K562 (cell line): ENCODE results near the gene TTC33. TPM values are rescaled to one million over a fixed set of nuclear protein-coding genes. Genes with fewer than 3 reads are reported as not detected.

Experiments used
- ATAC-seq: fragments of 200-7000 bp; cut with Tn5 transposase; 3 replicates; pipeline ENCODE4 v1.9.1; 2020; ENCODE audit warnings: moderate library complexity
- BruUV-seq: library from RNA; stranded (reverse); fragments of 400-500 nt; replicated peaks from 2 replicates; lab custom pipeline; 2021; lab: Mats Ljungman, UMichigan
- CTCF ChIA-PET: fragments of 300-600 bp; formaldehyde crosslinking; extraction: SDS; loops from one replicate; lab custom pipeline; 2021; ENCODE audit warnings: low intra/inter-chr PET ratio; lab: Yijun Ruan, JAX
- POLR2A ChIA-PET: fragments of 300-600, 350-650 bp; sonication (Branson Sonifier 250); formaldehyde crosslinking; extraction: SDS; loops from one replicate; lab custom pipeline; 2021; ENCODE audit warnings: antibody characterized with exemption, inconsistent platforms; lab: Yijun Ruan, JAX
- DNase-seq, 4 experiments: peaks; one replicate each; pipeline versions ENCODE4 v3.0.0 to v3.0.0-alpha.2; 2011 to 2018; ENCODE audit warnings: low spot score in 3 of 4, mixed read lengths in 3 of 4; ENCODE audit errors: extremely low read depth in 1 of 4
- FAIRE-seq: peaks from 2 replicates; lab custom pipeline; 2011; peaks lifted over from hg19 to GRCh38; lab: Jason Lieb, UNC
- H2AFZ ChIP-seq: 2 replicates; pipeline ENCODE4 v1.6.0; 2011; ENCODE audit warnings: low read depth, low read length, control low read depth, inconsistent platforms
- H3K27ac ChIP-seq: fragments of 200-600 bp; 3 replicates; pipeline ENCODE4 v1.8.0; 2011; ENCODE audit warnings: low read depth, mild to moderate bottlenecking, control low read depth, inconsistent platforms, low read length, moderate library complexity, mixed read lengths; ENCODE audit errors: extremely low read depth
- H3K27me3 ChIP-seq, 2 experiments: fragments of 300-600 bp in 1 of 2; 2 replicates in 1 of 2; 3 replicates in 1 of 2; pipeline versions ENCODE4 v1.6.0 to v1.8.0; 2011; ENCODE audit warnings: inconsistent platforms in 2 of 2, low read length in 2 of 2, mild to moderate bottlenecking in 1 of 2, mixed read lengths in 1 of 2, moderate library complexity in 1 of 2; ENCODE audit not compliant: control insufficient read depth in 2 of 2, insufficient read depth in 2 of 2
- H3K36me3 ChIP-seq: fragments of 300-600 bp; 3 replicates; pipeline ENCODE4 v1.8.0; 2011; ENCODE audit warnings: mild to moderate bottlenecking, low read length, inconsistent platforms; ENCODE audit not compliant: control insufficient read depth, insufficient read depth
- H3K4me1 ChIP-seq, 2 experiments: fragments of 200-600 bp in 1 of 2; replicated peaks in 1 of 2; 2 replicates in 1 of 2; 3 replicates in 1 of 2; pipeline versions ENCODE4 v1.5.1 to v1.8.0; 2011; ENCODE audit warnings: inconsistent platforms in 2 of 2, low read length in 2 of 2, mild to moderate bottlenecking in 1 of 2, mixed read lengths in 1 of 2, moderate library complexity in 1 of 2; ENCODE audit not compliant: control insufficient read depth in 2 of 2, insufficient read depth in 2 of 2
- H3K4me2 ChIP-seq: 2 replicates; pipeline ENCODE4 v1.6.1; 2011; ENCODE audit warnings: low read length, control low read depth, inconsistent platforms, mixed read lengths; ENCODE audit not compliant: insufficient read depth
- H3K4me3 ChIP-seq: fragments of 200-600 bp; sonication (generic), shearing (Covaris generic); 2 replicates; pipeline ENCODE4 v1.5.1; 2016; ENCODE audit warnings: control low read depth, inconsistent platforms
- H3K79me2 ChIP-seq: fragments of 200-600 bp; 3 replicates; pipeline ENCODE4 v1.8.0; 2011; ENCODE audit warnings: low read length, inconsistent platforms; ENCODE audit not compliant: control insufficient read depth, insufficient read depth
- H3K9ac ChIP-seq, 2 experiments: 2 replicates each; pipeline versions ENCODE4 v1.6.0 to v1.6.1; 2011; ENCODE audit warnings: low read depth in 2 of 2, low read length in 2 of 2, control low read depth in 1 of 2, inconsistent platforms in 1 of 2, mild to moderate bottlenecking in 1 of 2, mixed read lengths in 1 of 2; ENCODE audit not compliant: insufficient read depth in 1 of 2
- H3K9me1 ChIP-seq: one replicate; pipeline ENCODE4 v1.6.0; 2011; ENCODE audit warnings: inconsistent platforms, mild to moderate bottlenecking, low read length, moderate library complexity; ENCODE audit not compliant: control insufficient read depth, insufficient read depth
- H3K9me3 ChIP-seq: replicated peaks from 2 replicates; pipeline ENCODE4 v1.5.1; 2011; ENCODE audit warnings: low read depth, low read length, inconsistent platforms; ENCODE audit not compliant: control insufficient read depth, insufficient read depth
- H4K20me1 ChIP-seq: replicated peaks from 2 replicates; pipeline ENCODE4 v1.6.1; 2011; ENCODE audit warnings: low read length, inconsistent platforms, mixed read lengths; ENCODE audit not compliant: control insufficient read depth, insufficient read depth
- C11orf30 ChIP-seq: fragments of 450-650 bp; IDR thresholded peaks from 2 replicates; pipeline ENCODE4 v1.6.1; 2016; ENCODE audit warnings: low read depth, mild to moderate bottlenecking
- CEBPB ChIP-seq: fragments of 450-650 bp; IDR thresholded peaks from 2 replicates; pipeline ENCODE4 v1.6.1; 2016; ENCODE audit warnings: missing genetic modification characterization, missing compliant biosample characterization
- E2F1 ChIP-seq: sonication (generic); formaldehyde crosslinking; IDR thresholded peaks from 2 replicates; pipeline ENCODE4 v1.8.1; 2023; ENCODE audit warnings: mild to moderate bottlenecking, missing genetic modification reagents, moderate library complexity
- FOXA3 ChIP-seq, 2 experiments: fragments of 450-650 bp in 1 of 2; sonication (generic) in 1 of 2; formaldehyde crosslinking; IDR thresholded peaks in 1 of 2; conservative IDR thresholded peaks in 1 of 2; 2 replicates each; pipeline versions ENCODE4 v1.4.0 to v1.8.0; 2020 to 2022; ENCODE audit warnings: mild to moderate bottlenecking in 2 of 2, missing genetic modification reagents in 1 of 2
- FOXP4 ChIP-seq: sonication (generic); formaldehyde crosslinking; IDR thresholded peaks from 2 replicates; pipeline ENCODE4 v1.8.0; 2022; ENCODE audit warnings: mild to moderate bottlenecking, missing genetic modification reagents, borderline replicate concordance
- JUND ChIP-seq, 2 experiments: IDR thresholded peaks; 2 replicates in 1 of 2; 3 replicates in 1 of 2; pipeline ENCODE4 v1.6.1; 2011; ENCODE audit warnings: borderline replicate concordance in 2 of 2, low read depth in 2 of 2, low read length in 2 of 2, improper control_type of control experiment in 1 of 2, missing biosample characterization in 1 of 2, missing genetic modification characterization in 1 of 2, missing genetic modification reagents in 1 of 2
- MBD2 ChIP-seq: sonication (generic); IDR thresholded peaks from 2 replicates; pipeline ENCODE4 v1.6.1; 2016; ENCODE audit warnings: low read depth, borderline replicate concordance
- SNRNP70 ChIP-seq: fragments of 200-400 bp; formaldehyde crosslinking; optimal IDR thresholded peaks from 2 replicates; pipeline ENCODE3; 2017; ENCODE audit warnings: low read depth, low read length
- ZBTB43 ChIP-seq: sonication (generic); formaldehyde crosslinking; IDR thresholded peaks from 2 replicates; pipeline ENCODE4 v1.8.0; 2023; ENCODE audit warnings: mild to moderate bottlenecking, missing genetic modification reagents
- ZBTB5 ChIP-seq: fragments of 450-650 bp; IDR thresholded peaks from 2 replicates; pipeline ENCODE4 v1.6.1; 2017; ENCODE audit warnings: antibody characterized with exemption
- ZNF133 ChIP-seq: fragments of 250-450 bp; sonication (Bioruptor Pico); IDR thresholded peaks from 2 replicates; pipeline ENCODE4 v1.4.0; 2020; ENCODE audit warnings: mild to moderate bottlenecking
- WGBS: fragments of 100-300 bp; shearing (Covaris generic); methylation state at CpG from one replicate; pipeline ENCODE4 v1.1.6; 2016; ENCODE audit warnings: low coverage, mixed read lengths; ENCODE audit not compliant: insufficient coverage; ENCODE audit errors: missing lambda C conversion rate; 5-methylcytosine and 5-hydroxymethylcytosine counted together
- in situ Hi-C: fragments of 300-500 bp; cut with MboI; formaldehyde crosslinking; loops from 4 replicates; pipeline ENCODE4 v1.15.0; 2018; ENCODE audit warnings: inconsistent platforms, mixed read lengths
- intact Hi-C: fragments of 100-400 bp; cut with micrococcal nuclease; formaldehyde crosslinking; loops from 2 replicates; pipeline ENCODE4 v1.14.2; 2022
- polyA plus RNA-seq, 8 experiments: library from polyadenylated mRNA; depleted of rRNA in 4 of 8; stranded (reverse) in 5 of 8; unstranded in 3 of 8; fragments of >200 nt; fragmentation: Nextera tagmentation in 2 of 8; fragmentation: Illumina TruSeq in 1 of 8; extraction: Ambion mirVana in 2 of 8; extraction: Trizol in 1 of 8; gene quantifications; 2 replicates each; pipeline versions ENCODE4 v1.2.1 to v1.2.3, GENCODE V29; 2011 to 2014; ENCODE audit warnings: inconsistent platforms in 1 of 8, missing spikeins in 1 of 8
- total RNA-seq, 7 experiments: library from RNA; depleted of rRNA in 6 of 7; stranded (reverse); fragments of >200 nt in 6 of 7; fragmentation: Illumina TruSeq in 2 of 7; extraction: Trizol in 2 of 7; gene quantifications; 2 replicates each; pipeline versions ENCODE4 v1.2.1 to v1.2.3, GENCODE V29; 2011 to 2021; ENCODE audit warnings: low replicate concordance in 1 of 7

TTC33 gene
- total and polyA plus RNA-seq, 9 of the 15 experiments (the other 6 are each of a cell fraction or from before 2014, with no cell fraction given) = 11.5 to 24.9 (median 21.1) TPM

- no peaks in the 10 kb centered on the region for H3K9me1 ChIP-seq
- BruUV-seq = no TSS peak
- no peak overlapping the region for H3K4me3 ChIP-seq
- H3K79me2 ChIP-seq = no peaks in the 10 kb centered on the region
- H3K9me3 ChIP-seq = no peaks in the 10 kb centered on the region
- H3K4me1 ChIP-seq = no peaks in the 10 kb centered on the region
- ChIA-PET POLR2A (interaction anchor here (1.1 kb wide), 1 partner anchor 11 kb away, joined by 5 read pairs; no protein-coding TSS in a partner anchor), CTCF (no interaction called here)
- no peak overlapping the region for H3K4me2 ChIP-seq
- intact Hi-C loops (no loop called here), in situ Hi-C loops (no loop called here)
- TF ChIP-seq CEBPB (no peak), FOXA3 (CRISPR knock-in tag; conservative IDR thresholded peaks at IDR 0.05 in 1 of 2, IDR thresholded peaks at IDR 0.05 in 1 of 2) (no peak), ZBTB43 (no peak), ZNF133 (CRISPR knock-in tag) (no peak), C11orf30 (no peak), JUND (IDR thresholded peaks at IDR 0.05; ENCODE audit: borderline replicate concordance, low read depth, low read length) (no peak), JUND (tag; IDR thresholded peaks at IDR 0.05; ENCODE audit: borderline replicate concordance, low read depth, low read length) (no peak), MBD2 (no peak), FOXP4 (CRISPR knock-in tag) (no peak), E2F1 (no peak), ZBTB5 (no peak), SNRNP70 (no peak)
- DNase-seq (no peak), ATAC-seq (no peak), FAIRE-seq (no peak)
- H4K20me1 ChIP-seq = no peaks in the 10 kb centered on the region
- no peaks in the 10 kb centered on the region for H3K27me3 ChIP-seq
- 0% methylated on average over 1 of the region's 1 CpG for WGBS
- no peaks in the 10 kb centered on the region for H3K36me3 ChIP-seq
- no peak overlapping the region for H2AFZ ChIP-seq
- no peak overlapping the region for H3K9ac ChIP-seq
- H3K27ac ChIP-seq = no peak overlapping the region
These were observed 290.3 kb downstream of the TTC33 start for GRCh38 chr5:40465416-40465815.
